SJCRH30 (cell line): ENCODE measurements around the gene NUFIP1. TPM values are rescaled to one million over a fixed set of nuclear protein-coding genes. Genes with fewer than 3 reads are reported as not detected.

Experiments used
- DNase-seq, 2 experiments: peaks; one replicate each; pipeline ENCODE4 v3.0.0-alpha.2; 2015 to 2020
- H3K27ac ChIP-seq: fragments of 250-450 bp; sonication (Bioruptor Pico); 2 replicates; pipeline ENCODE4 v1.5.1; 2020; ENCODE audit warnings: mild to moderate bottlenecking, moderate library complexity
- H3K27me3 ChIP-seq: fragments of 250-450 bp; sonication (Bioruptor Pico); 2 replicates; pipeline ENCODE4 v1.5.1; 2020; ENCODE audit warnings: mild to moderate bottlenecking, moderate library complexity
- H3K36me3 ChIP-seq: fragments of 250-450 bp; sonication (Bioruptor Pico); 2 replicates; pipeline ENCODE4 v1.5.1; 2020; ENCODE audit warnings: mild to moderate bottlenecking, moderate library complexity
- H3K4me1 ChIP-seq: fragments of 250-450 bp; sonication (Bioruptor Pico); 2 replicates; pipeline ENCODE4 v1.5.1; 2020; ENCODE audit warnings: mild to moderate bottlenecking, moderate library complexity
- H3K4me3 ChIP-seq: fragments of 250-450 bp; sonication (Bioruptor Pico); 2 replicates; pipeline ENCODE4 v1.5.1; 2020; ENCODE audit warnings: mild to moderate bottlenecking, moderate library complexity
- H3K9me3 ChIP-seq: fragments of 250-450 bp; sonication (Bioruptor Pico); replicated peaks from 2 replicates; pipeline ENCODE4 v1.5.1; 2020; ENCODE audit warnings: mild to moderate bottlenecking, moderate library complexity
- total RNA-seq: library from RNA; depleted of rRNA; stranded (reverse); fragments of >200 nt; shearing (Covaris generic); gene quantifications from 2 replicates; pipeline ENCODE4 v1.2.3, GENCODE V29; 2014; rRNA removed

Gene NUFIP1
- total RNA-seq, 1 experiment from 2014 or later = 10.8 TPM

DNA sequence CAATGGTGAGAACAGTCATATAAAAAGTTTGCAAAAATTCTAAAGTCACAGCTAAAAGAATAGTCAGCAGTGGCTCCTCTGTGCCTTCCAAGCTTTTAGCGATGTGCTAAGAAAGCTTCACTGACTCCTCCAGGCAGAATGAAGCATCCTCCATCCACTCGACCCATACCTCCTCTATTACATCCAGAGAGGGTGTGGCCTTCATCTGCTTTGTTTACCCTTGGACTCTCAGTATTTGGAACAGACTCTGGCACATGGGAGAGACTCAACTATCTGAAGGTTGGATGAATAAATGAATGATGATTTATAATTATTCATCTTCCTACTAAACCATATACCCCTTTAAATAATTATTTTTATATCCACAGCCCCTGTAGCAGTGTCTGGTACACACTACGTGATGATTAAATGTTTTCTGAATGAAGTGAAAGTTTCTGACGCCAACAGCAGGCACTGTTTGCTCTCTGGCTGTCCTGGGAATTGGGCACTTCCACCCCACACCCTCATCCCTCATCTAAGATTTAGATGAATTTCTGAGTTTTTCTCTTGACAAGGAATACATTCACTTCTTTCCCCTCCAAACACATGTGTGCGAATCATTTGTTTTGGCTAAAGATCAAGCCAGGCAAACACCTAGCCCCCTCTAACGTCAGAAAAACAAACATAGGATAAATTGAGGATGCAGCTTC is 93.9 kb downstream of the NUFIP1 start:
- Histone ChIP-seq H3K27me3 (no peaks in the 10 kb centered on the region), H3K27ac (no peak overlapping the region), H3K36me3 (no peaks in the 10 kb centered on the region), H3K9me3 (no peaks in the 10 kb centered on the region), H3K4me3 (no peak overlapping the region), H3K4me1 (peaks cover 5% of the 10 kb centered on the region; the same call in 1 of the 2 replicates)
- no peak for DNase-seq

DNA sequence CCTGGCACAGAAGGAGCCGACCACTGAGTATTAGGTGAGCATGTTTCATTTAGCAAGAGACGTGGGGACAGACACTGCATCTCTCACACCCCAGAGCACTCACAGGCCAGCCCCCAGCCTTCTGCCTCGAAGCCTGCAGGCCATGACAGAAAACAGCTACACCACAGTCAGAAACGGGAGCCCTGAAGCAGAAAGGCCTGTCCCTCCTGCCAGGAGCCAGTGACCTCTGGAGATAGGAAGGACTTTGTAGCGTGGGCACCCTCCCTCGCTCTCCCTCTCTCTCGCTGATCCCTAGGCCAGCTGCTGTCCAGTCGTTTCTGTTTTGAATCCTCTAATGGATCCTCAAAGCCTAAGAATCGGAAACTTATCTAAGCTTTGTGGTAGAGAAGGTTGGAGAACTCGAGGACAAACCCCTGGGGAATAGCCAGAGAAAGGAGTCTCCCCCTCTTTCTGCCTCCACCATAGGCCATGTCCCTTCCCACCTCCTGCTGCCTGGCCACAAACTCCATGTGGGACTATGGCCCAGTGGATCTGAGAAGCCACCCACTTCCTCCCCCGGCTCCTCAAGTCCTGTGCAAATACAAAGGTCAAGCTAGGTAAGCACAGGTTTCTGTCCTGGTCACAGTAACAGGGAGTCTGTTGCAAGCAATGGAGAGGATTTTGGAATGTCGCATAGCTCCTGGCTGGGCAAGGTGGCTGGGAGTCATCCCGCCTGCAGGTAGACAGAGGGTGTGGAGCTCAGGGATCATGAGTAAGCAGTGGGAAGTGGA is 95.1 kb downstream of the NUFIP1 start:
- no peaks in the 10 kb centered on the region for H3K36me3 ChIP-seq
- no peak overlapping the region for H3K27ac ChIP-seq
- H3K9me3 ChIP-seq = no peaks in the 10 kb centered on the region
- no peaks in the 10 kb centered on the region; the same call in 1 of the 2 replicates for H3K4me1 ChIP-seq
- no peak for DNase-seq
- H3K4me3 ChIP-seq = no peak overlapping the region
- no peaks in the 10 kb centered on the region for H3K27me3 ChIP-seq

Other genes with a start within 250 kb of the NUFIP1 start
- gene GPALPP1, start 67 bp upstream of the NUFIP1 start, total RNA-seq = 25.8 and 31.0 TPM in 2 replicates
- gene GTF2F2, start 131.0 kb upstream of the NUFIP1 start, total RNA-seq = 25.0 and 28.0 TPM in 2 replicates
- gene KCTD4, start 211.6 kb upstream of the NUFIP1 start, total RNA-seq = not detected in 2 replicates